HuH-7 (cell line): Measurements from ENCODE around the gene SEPTIN5.

ENCODE experiments used
- DNase-seq: peaks from one replicate; pipeline ENCODE4 v3.0.0; 2011; ENCODE audit warnings: low spot score

The SEPTIN5 gene

DNA sequence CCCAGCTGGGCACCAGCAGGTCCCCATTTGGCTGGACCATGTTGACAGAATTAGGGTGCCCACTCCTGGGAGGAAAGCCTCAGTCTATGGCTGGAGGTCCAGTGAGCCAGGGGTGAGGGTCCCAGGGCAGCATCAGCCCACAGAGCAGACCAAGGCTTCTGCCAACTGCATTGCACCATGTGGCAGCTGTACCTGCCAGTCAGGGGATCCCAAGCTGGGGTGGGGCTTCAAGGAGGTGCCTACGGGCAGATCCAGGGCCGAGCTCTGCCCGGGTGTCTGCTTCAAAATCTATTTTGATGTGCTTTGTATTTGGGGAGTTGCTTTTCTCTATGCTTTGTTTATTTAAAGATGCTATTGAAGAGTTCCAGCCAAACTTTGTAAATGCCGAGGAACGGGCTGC, 19.5 kb downstream of the SEPTIN5 start:
- DNase-seq, result no peak

DNA sequence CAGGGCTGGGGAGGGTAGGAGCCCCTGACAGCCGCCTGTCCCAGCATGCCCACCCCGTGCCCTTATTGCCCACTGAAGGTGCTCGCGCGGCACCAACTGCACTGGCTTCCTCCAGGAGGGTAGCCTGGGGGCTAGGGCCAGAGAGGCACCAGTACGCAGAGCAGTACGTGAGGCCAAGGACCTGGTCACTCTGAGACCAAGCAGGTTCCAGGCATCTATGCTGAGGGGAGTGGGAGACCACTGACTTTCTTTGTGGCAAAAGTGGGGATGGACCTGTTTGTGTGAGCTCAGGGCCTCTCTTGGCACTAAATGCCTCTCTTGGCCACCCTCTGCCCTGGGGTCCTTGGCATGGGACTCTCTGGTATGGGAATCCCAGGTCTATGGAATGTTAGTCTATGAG, 19.9 kb downstream of the SEPTIN5 start:
- DNase-seq, result no peak

DNA sequence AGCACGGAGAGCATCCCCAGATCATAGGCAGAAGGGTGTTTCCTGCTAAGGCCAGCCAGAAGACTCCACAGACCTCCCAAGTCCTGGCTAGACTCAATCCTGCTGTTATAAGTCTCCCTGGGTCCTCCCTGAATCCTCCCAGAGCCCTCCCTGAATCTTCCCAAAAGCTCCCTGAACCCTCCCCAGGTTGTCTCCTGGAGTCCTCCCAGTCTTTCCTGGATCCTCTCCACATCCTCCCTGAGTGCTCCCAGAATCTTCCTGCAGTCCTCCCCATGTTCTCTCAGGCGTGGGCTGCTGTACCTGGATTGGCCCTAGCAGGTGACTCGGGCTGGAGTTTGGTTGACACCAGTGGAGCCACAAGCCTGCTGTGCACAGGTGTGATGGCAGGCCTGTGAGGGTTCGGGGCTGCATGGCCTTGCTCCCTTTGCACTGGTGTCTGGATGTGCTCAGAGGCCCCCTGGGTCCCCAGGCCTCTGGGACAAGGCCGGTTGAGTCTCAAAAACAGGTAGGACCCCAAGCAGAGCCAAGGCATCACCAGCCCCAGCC, 20.6 kb downstream of the SEPTIN5 start:
- DNase-seq, result no peak

DNA sequence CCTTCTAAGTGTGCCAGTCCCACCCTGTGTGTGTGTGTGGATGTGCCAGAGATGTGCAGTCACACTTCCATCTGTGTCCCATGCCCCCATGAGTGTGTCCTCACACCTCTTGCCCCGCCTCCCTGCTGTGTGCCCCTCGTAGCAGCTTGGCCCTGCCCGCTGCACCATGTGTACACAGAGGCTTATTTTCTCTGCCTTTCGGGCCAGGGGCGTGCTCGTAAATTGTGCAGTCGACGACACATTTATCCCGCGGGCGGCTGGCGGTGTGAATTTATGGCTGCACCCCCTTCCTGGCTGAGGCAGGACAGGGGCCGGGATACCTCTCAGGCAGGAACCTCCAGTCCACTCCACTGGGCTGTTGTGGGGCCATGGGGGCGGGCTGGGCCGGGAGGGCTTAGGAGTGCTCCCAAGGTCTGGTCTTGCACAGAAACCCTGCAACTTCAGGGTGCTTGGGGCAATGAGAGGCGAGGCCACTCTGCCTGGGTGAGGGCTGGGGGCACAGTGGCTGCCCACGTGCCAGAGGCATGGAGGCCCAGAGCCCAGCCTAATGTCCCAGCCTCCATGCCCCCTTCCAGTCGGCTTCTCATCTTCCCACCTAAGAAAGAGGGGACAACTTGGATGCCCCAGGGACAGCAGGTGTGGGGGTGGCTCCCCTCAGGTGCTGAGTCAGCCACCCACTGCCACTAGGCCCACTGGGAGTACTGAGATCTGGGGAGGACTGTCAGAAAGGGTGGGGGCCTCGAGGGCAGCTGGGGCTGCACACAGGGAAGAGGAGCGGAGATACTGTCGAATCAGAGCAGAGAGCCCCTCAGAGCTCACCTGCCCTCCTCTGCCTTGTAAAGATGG, 21.6 kb downstream of the SEPTIN5 start:
- no peak for DNase-seq

DNA sequence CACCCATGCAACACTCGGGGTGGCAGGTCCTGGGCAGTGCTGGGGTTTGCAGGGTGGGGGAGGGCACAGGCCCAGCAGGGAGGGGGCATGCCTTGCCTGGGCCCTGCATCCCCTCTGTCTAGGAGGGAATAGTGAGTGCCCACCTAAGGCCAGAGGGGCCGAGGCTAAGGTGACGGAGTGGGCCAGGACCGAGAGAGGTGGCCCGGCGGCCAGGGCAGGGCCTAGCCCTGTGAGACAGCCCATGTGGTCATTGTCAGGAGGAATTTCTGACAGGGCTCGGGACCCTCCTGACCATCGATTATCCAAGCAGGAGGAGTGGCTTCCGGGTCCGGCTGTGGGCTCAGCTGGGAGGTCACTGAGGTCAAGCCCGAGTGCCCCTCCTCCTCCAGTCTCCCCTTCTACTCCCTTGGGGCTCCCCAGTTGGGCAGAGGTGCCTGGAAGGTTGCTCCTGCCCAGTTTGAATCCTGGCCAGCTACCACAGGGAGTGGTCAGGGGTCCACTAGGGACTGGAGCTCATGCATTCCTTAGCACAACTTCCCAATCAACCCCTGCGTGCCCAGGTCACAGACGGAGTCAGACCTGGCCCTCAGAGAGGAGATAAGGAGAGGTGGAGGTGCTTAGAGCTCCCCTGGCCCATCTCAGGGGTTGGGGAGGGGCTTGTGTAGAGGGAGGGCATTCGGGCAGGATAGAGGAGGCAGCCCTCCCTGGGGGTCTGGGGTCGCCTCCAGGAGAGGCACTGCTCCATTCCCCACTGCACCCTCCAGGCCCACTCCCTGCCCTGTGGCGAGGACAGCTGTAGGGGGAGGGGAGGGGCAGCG, 23.8 kb downstream of the SEPTIN5 start:
- DNase-seq, result no peak

DNA sequence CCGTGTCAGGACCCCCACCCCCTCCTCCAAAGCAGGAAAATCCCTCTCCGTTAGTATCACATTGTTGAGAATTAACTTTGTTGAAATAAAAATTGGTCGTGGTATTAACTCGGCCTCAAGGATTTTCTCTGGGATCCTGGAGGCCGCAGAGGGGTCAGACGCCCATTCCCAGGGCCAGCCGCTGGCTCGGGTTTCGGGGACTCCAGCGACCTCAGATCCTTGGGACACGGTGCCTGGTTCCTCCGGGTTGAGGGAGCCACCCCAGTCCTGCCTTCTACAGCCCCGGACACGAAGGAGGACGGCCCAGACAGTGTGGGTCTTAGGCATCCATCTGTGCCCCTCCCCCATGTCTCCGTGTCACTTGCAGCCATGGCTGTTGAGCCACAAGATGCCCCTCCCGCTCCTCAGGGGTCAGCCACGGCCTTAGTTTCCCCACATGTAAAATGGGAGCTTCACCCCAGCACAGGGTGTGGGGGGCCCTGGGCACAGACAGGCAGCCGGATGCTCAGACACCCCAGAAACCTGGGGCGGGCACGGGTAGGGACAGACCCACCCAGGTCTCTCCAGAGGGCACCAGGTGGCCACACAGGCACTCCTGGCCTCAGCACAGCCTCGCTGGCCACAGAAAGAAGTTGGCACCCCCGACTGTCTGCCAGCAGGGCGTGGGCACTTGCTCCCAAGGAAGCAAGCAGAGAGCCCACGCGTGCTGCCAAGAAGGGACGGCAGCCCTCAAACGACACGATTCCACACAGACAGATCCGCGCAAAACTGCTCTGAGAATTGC, 24.6 kb downstream of the SEPTIN5 start:
- DNase-seq, result no peak

DNA sequence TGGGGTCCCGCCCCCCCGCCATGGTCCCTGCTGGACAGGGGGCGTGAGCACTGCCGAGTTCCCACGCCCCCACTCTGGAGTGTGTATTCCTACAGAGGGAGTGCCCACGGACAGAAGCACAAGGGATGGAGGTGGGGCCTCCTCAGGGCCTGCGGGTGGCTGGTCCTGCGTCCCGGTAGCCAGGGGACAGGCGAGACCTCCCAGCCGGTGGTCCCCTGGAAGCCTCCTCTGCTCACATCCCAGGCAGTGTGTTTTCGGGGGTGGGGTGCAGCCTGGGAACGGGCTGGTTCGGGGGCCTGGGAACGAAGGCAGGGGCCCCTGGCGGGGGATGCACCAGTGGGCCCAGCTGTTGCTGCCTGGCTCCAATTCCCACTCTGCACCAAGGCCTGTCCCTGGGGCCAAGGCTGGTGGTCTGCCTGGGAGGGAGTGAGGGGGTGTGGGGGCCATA, 25.2 kb downstream of the SEPTIN5 start:
- DNase-seq, result no peak

DNA sequence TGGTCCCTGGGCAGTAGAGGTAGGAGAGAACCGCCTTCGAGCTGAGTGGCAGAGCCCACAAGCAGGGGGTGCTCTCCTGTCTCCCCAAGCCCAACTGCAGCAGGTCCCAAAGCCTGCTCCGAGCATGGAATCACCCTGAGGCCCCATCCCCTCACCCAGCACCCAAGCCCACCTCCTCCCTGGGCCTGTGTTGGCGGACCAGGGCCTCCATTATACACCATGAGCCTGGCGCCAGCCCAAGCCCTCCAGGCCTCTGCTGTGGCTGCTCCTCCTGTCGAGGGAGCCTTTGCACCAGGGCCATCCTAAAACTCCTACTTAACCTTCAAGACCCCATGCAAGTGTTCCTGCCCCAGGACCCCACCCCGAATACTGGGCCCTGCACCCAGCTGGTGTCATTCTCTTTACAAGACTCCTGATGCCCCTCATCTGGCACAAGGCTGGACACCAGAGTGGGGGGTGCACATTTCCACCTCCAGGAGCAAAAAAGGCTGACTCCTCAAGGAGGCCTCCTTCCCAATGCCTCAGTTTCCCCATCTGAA, 25.7 kb downstream of the SEPTIN5 start:
- no peak for DNase-seq

DNA sequence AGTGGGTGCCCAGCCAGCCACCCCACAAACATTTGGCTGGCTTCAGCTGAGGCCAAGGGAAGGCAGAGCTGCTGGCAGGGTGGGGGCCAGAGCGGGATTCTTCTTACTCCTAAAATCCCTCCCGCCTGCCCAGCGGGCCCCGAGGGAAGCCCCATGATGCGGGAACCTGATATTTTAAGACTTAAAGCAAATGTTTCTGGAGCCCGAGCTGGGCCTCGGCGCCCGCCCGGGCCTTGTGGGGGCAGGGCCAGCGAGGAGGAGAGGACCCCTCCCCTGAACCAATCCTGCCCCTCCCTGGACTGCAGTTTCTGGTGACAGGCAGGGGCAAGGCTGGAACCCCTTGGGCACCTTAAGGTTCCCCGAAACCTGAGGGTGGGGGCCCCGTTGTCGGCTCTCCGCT, 26.3 kb downstream of the SEPTIN5 start:
- DNase-seq, result no peak

DNA sequence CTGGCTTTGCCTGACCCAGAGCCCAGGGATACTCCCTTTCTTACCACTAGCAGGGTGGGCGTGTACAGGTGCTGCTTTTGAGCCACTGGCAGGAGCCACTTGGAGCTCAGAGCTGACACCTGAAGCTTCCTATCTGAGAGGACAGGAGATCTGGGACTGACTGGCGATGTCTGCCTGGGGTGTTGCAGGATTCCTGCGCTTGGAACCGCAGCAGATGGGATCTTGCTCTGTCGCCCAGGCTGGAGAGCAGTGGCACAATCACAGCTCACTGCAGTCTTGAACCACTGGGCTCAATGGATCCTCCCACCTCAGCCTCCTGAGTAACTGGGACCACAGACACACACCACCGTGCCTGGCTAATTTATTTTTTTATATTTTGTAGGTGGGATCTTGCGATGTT, 26.8 kb downstream of the SEPTIN5 start:
- no peak for DNase-seq

DNA sequence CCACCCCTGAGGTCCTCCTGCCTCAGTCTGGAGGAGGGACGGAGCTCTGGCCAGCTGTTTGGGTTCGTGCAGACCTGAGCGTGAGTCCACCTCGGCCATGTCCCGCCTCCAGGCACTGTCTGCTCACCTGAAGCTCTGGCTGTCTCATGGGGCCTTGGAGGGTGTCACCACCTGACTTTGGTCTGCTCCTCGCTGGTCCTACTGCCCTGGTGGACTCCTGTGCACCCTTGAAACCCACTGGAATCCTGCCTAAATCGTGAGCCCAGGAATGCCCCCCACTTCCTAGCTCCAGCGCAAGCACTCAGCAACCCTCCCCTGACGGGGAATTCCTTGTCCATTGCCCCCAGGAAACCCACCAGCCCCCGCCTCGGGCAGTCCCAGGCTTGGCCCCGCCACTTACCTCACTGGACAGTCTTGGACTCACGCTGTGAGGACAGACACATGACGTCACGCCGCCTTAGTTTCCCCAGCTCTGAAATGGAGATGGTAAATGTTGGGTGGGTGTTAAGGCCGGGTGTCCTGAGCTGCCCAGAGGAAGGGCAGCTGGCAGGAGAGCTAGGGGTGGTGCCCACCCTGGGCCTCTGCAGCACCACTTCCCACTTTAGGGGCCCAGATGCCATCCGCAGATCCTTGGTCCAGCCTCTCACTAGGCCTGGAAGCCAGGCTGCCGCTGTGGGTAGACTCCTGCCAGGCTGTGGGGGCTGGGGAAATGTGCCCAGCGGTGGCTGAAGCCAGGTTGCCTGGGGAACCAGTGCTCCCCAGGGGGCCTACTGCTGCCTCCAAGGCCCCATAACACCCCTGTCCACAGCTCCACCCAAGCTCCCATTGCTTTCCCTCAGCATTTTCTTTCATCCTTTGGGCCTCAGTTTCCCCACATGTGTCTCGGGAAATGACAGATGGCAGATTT, 28.1 kb downstream of the SEPTIN5 start:
- DNase-seq, result no peak

DNA sequence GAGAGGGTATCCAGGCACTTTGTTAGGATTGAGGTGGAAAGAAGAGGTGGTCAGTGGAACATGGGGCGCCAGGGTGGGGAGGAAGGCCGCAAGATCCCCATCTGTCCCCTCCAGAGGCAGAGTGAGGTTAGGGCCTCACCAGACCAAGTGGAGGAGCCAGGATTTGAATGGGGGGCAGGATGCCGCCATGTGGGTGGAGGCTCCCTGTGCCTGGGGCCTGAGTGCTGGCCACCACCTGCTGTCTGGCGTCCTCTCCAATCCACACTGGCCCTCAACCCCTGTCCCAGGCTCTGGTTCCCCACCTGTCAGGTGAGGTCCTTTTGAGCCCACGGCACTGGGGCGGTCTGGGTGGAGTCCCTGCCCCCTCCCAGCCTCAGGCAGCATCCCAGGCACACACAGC, 28.8 kb downstream of the SEPTIN5 start:
- DNase-seq, result no peak

DNA sequence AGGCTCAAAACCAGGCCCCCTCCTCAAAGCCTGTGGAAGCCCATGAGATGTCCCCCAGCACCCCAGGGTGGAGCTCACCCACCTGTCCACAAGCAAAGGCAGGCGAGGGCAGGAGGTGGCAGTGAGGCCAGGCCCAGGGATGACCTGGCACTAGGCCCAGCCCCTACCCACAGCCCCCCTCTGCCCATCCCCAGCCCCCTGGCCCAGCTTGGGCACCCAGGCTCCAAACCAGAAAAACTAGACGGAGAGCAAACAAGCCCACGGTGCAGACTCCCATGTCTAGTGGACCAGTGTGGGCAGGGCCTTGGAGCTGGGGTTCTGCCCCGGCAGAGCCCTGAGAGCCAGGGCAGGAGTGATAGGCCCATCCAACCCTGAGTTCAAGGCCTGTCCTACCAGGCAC, 29.3 kb downstream of the SEPTIN5 start:
- no peak for DNase-seq

DNA sequence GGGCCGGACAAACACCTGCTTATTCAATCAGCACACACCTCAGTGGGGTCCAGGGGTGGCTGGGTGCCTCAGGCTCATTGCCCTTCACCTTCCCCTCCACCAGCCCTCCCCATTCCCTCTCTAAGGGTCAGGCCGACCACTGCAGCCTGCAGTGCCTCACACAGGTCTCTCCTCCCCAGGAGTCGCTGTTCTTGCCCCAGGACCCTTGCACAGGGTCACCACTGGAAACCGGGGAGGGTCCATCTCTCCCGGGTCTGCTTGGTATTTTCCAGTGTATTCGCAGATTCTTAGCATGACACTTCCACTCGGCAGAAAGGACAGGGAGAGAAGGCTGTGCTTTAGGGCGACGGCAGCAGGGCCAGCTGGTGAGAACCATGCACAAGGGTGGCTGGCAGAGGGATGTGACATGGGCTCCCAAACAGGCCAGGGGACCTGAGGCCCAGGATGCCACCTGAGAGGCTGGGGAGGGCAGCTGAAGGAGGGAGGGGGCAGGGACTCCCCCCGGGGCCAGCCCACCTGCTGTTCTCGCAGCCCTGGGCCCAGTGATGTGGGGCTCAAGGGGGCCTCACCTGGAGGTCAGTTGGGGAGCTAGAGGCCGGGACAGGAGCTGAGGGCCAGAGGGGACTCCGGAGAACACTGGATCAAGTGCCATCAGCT, 30.2 kb downstream of the SEPTIN5 start:
- no peak for DNase-seq

DNA sequence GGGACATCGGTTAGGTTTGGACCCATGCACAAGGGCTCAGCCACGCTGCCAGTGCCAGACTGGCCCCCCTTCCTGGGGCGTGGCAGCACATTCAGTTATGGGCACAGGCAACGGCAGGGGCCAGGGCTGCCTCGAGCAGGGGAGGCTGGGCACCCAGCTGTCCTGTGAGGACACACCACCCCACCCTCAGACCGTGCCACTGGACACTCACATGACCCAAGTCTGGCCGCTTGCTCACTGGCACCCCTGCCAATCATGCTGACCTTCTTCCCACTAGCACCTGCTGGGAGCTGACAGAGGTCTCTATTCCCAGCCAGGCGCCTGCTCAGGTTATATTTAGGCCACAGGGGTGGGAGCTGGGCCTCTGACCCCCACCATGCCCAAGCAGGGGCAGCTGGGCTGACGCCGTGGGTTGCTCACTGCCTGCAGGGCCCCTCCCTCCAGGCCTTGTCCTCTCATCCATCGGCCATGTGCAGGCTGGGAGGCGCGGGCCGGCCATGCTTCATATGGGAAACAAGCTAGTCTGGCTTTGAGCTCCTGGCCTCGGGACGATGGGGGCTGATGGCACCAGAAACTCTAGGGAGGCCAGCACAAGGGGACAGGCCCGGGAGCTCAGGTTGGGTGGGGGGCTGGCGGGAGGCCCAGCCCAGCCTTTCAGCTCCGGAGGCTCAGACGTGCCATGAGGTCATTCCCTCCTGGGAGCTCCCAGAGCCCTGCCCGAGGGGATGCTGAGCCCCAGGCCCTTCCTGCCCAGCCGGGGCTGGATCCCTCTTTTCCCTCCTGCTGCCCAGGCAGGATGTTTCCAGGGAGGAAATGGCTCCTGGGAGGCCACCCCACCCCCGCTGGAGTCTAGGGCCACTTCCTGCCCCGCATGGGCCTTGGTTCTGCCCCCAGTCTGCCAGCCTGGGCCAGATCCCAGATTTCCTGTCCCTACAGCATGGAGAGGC, 31.1 kb downstream of the SEPTIN5 start:
- no peak for DNase-seq

DNA sequence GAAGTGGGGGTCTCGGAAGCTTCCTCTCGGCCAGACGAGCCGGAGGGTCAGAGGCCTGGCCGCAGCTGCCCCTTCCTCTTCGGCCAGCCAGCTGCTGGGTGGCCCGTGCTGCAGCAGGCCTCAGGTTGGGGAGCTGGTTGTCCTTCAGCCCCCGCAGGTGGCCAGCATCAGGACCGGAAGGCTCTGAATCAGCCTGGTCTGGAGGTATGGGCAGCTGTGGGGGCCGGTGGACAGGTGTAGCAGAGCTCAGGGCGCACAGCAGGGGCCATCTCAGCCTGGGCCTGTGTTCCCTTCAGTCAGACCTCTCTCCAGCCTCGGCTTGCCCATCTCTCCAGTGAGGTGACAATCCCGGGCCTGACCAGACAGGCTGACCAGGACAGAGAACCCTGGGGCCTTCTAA, 32.4 kb downstream of the SEPTIN5 start:
- DNase-seq, result no peak

DNA sequence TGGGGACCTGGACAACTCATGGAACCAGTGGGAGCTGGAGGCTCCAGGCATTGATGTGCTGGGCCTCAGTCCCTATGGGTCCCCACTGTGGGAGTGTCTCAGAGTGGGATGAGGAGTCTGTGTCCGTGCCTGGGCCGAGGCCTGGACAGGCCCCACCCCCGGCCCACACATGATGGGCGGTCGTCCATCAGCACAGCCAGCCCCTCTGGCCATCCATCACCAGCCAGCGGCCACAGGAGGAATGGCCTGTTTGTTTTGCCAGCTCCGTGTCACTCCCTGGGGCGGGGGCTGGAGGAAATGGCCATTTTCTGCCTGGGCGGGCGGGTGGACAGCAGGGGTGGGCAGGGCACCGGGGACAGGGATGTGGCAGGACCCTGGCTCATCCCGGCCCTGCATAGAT, 33.2 kb downstream of the SEPTIN5 start:
- DNase-seq, result no peak

DNA sequence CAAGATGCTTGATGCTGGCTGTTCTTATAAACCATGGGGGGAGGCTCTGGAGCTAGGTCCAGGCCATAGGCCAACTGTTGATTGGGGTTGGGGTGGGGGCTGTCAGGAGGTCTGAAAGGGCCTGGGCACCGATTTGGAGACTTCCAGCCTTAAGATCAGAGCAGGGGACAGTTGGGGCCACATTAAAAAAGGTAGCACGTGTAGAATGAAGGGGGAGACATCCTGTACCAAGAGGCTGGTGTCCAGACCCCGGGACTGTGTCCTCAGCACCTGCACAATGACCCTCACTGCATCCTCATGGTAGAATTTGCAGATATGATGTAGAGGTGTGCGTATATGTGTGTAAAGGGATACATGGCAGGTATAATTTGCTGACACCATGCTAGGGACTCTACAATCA, 33.8 kb downstream of the SEPTIN5 start:
- DNase-seq, result no peak

DNA sequence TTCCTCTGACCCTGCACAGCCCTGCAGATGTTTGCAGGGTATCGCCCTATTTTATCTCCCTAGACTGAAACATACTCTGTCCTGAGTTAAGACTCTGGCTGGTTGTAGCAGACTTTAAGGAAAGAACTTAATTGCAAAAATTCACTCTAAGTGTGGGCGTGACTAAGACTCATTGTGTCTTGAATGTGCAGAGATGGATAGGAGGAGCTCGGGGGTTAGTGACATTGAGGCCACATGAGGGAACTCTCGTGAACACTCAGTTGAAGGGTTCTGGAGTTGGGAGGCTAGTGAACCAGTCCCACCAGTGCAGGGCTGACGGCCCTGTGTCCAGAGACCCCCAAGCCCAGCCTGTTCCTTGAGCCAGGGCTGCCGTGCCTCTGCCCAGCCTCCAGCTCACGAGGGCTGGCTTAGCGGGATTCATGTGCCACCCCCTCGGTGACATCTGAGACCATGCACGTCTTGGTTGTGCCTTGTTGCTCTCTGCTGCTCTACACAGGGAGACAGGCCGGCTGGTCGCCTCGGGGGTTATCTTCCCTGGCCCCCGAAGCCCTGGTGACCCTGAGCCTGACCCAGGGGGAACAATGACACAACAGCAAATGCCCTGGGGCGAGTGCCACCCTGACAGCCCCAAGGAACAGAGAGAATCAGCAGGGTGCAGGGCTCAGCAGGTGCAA, 34.8 kb downstream of the SEPTIN5 start:
- DNase-seq, result no peak
